GM12878 (cell line): ENCODE results near the gene DNAI7. TPM values are rescaled to one million over a fixed set of nuclear protein-coding genes. Genes with fewer than 3 reads are reported as not detected.

ENCODE experiments used
- ATAC-seq: fragments of 200-7000 bp; cut with Tn5 transposase; 3 replicates; pipeline ENCODE4 v1.9.1; 2020; ENCODE audit warnings: mild to moderate bottlenecking, moderate library complexity
- BruUV-seq: library from RNA; stranded (reverse); fragments of 400-500 nt; replicated peaks from 2 replicates; lab custom pipeline; 2021; lab: Mats Ljungman, UMichigan
- CTCF ChIA-PET: fragments of 300-600 bp; sonication (Branson Sonifier 250); formaldehyde crosslinking; extraction: SDS; loops from one replicate; lab custom pipeline; 2021; ENCODE audit warnings: inconsistent platforms; lab: Yijun Ruan, JAX
- POLR2A ChIA-PET: fragments of 350-600 bp; formaldehyde crosslinking; extraction: SDS; loops from one replicate; lab custom pipeline; 2021; ENCODE audit warnings: inconsistent platforms; lab: Charles Lee
- RAD21 ChIA-PET: fragments of 300-600 bp; sonication (Branson Sonifier 250); formaldehyde crosslinking; loops from one replicate; lab custom pipeline; 2023; ENCODE audit warnings: antibody characterized with exemption; ENCODE audit not compliant: unreplicated experiment; lab: Charles Lee
- SMC1A ChIA-PET: fragments of 300-600 bp; sonication (Branson Sonifier 250); formaldehyde crosslinking; loops from one replicate; lab custom pipeline; 2023; ENCODE audit not compliant: unreplicated experiment, uncharacterized antibody; lab: Charles Lee
- DNase-seq: peaks from one replicate; pipeline ENCODE4 v3.0.0-alpha.2; 2011; ENCODE audit warnings: low read depth, low spot score
- FAIRE-seq: peaks from 3 replicates; lab custom pipeline; 2011; peaks lifted over from hg19 to GRCh38; lab: Jason Lieb, UNC
- H2AFZ ChIP-seq: 2 replicates; pipeline ENCODE4 v1.6.0; 2011; ENCODE audit warnings: low read depth, low read length, control low read depth; ENCODE audit not compliant: control insufficient read depth
- H3K27ac ChIP-seq: 2 replicates; pipeline ENCODE4 v1.5.1; 2011; ENCODE audit warnings: control low read depth; ENCODE audit not compliant: control insufficient read depth, insufficient read depth
- H3K27me3 ChIP-seq, 2 experiments: replicated peaks in 1 of 2; 2 replicates each; pipeline versions ENCODE4 v1.6.0 to v1.6.1; 2011; ENCODE audit warnings: low read length in 1 of 2; ENCODE audit not compliant: control insufficient read depth in 2 of 2, insufficient read depth in 2 of 2
- H3K36me3 ChIP-seq, 2 experiments: 2 replicates each; pipeline ENCODE4 v1.5.1; 2011; ENCODE audit warnings: low read length in 1 of 2; ENCODE audit not compliant: control insufficient read depth in 2 of 2, insufficient read depth in 2 of 2
- H3K4me1 ChIP-seq: 2 replicates; pipeline ENCODE4 v1.6.1; 2011; ENCODE audit warnings: mild to moderate bottlenecking, low read length, moderate library complexity, mixed read lengths; ENCODE audit not compliant: control insufficient read depth, insufficient read depth
- H3K4me2 ChIP-seq: 2 replicates; pipeline ENCODE4 v1.6.0; 2011; ENCODE audit warnings: control low read depth; ENCODE audit not compliant: control insufficient read depth, insufficient read depth
- H3K4me3 ChIP-seq: fragments of 200-600 bp; sonication (generic); 2 replicates; pipeline ENCODE4 v1.5.1; 2016
- H3K79me2 ChIP-seq: 2 replicates; pipeline ENCODE4 v1.6.0; 2011; ENCODE audit warnings: low read length; ENCODE audit not compliant: control insufficient read depth, insufficient read depth
- H3K9ac ChIP-seq: 2 replicates; pipeline ENCODE4 v1.8.0; 2011; ENCODE audit warnings: low read length, control low read depth, mixed read lengths; ENCODE audit not compliant: control insufficient read depth, insufficient read depth
- H3K9me3 ChIP-seq: replicated peaks from 3 replicates; pipeline ENCODE4 v1.5.1; 2011; ENCODE audit warnings: mild to moderate bottlenecking, low read length; ENCODE audit not compliant: control insufficient read depth, insufficient read depth
- H4K20me1 ChIP-seq: 2 replicates; pipeline ENCODE4 v1.6.0; 2011; ENCODE audit not compliant: control insufficient read depth, insufficient read depth
- ATF7 ChIP-seq: fragments of 450-650 bp; IDR thresholded peaks from 2 replicates; pipeline ENCODE4 v1.6.1; 2016; ENCODE audit warnings: low read depth, mild to moderate bottlenecking
- CBX5 ChIP-seq: sonication (generic); IDR thresholded peaks from 2 replicates; pipeline ENCODE4 v1.6.1; 2016; ENCODE audit warnings: low read depth, moderate library complexity, mild to moderate bottlenecking, inconsistent platforms
- JUNB ChIP-seq: IDR thresholded peaks from 2 replicates; pipeline ENCODE4 v1.6.1; 2016; ENCODE audit warnings: antibody characterized with exemption, mild to moderate bottlenecking
- JUND ChIP-seq: IDR thresholded peaks from 2 replicates; pipeline ENCODE4 v1.6.1; 2012; ENCODE audit warnings: low read depth, mild to moderate bottlenecking, low read length, improper control_type of control experiment, moderate library complexity
- WGBS: methylation state at CpG from one replicate; pipeline ENCODE4 v1.1.6; 2016; ENCODE audit warnings: low lambda C conversion rate; ENCODE audit not compliant: insufficient replicate concordance, insufficient coverage; ENCODE audit errors: missing lambda C conversion rate; 5-methylcytosine and 5-hydroxymethylcytosine counted together
- in situ Hi-C: fragments of 300-500 bp; cut with MboI; formaldehyde crosslinking; loops from 9 replicates; pipeline ENCODE4 v1.14.3; 2018; ENCODE audit warnings: mixed read lengths
- intact Hi-C: fragments of 100-400 bp; cut with micrococcal nuclease; formaldehyde crosslinking; loops from one replicate; pipeline ENCODE4 v1.14.2; 2022; ENCODE audit not compliant: unreplicated experiment
- polyA plus RNA-seq, 11 experiments: library from polyadenylated mRNA; depleted of rRNA in 4 of 11; unstranded in 6 of 11; stranded (reverse) in 5 of 11; fragments of >200 nt; fragmentation: Nextera tagmentation in 4 of 11; fragmentation: Illumina TruSeq in 1 of 11; extraction: Ambion mirVana in 4 of 11; extraction: Trizol in 1 of 11; gene quantifications; 1 replicate in 1 of 11; 2 replicates in 10 of 11; pipeline versions ENCODE4 v1.2.1 to v1.2.3, GENCODE V29; 2011 to 2016; ENCODE audit warnings: inconsistent platforms in 2 of 11, missing spikeins in 2 of 11, low read depth in 1 of 11
- total RNA-seq, 4 experiments: library from RNA; depleted of rRNA in 3 of 4; stranded (reverse); fragments of >200 nt in 3 of 4; fragmentation: Illumina TruSeq in 1 of 4; extraction: Trizol in 1 of 4; gene quantifications; 2 replicates each; pipeline versions ENCODE4 v1.2.1 to v1.2.3, GENCODE V29; 2013 to 2021

The DNAI7 gene
- total and polyA plus RNA-seq, 10 of the 15 experiments (the other 5 are each of a cell fraction or from before 2014, with no cell fraction given) = 0.05 to 0.48 (median 0.13) TPM; not detected in 4

DNA sequence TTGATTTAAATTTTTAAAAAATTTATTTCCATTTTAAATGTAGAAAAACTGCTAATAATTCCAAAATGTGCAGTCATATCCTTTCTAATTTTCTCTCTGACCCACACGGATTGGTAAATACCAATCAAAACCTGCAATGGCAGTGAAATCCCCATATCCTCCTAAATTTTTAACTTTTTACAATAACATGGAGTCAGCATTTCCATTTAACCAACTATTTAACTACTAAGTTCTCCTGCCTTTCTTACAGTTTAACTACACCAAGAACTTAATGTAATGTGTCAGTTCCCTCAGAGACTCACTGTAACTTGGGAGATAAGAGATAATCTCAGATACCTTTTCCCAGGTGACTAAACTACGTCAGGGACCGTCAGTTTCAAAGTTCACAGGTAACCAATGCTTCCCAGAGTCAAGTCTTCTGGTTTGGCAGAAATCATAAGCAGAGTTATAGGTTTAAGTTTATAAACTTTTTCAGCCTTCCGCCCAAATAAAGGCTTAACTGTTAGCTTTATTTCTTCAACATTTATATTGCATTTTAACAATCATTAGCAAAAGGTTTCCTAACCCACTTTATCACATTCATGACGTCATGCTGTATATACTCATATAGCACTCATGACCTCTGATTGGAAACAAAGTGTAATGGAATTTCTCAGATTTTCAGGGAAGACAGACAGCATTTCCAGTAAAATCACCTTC, 48.2 kb upstream of the DNAI7 start:
- no peak overlapping the region for H3K4me2 ChIP-seq
- no peak overlapping the region for H3K9ac ChIP-seq
- FAIRE-seq (no peak), ATAC-seq (no peak), DNase-seq (no peak)
- in situ Hi-C loops = no loop called here
- H3K4me3 ChIP-seq = no peak overlapping the region
- WGBS = 77% methylated on average over 5 of the region's 5 CpGs
- RAD21 ChIA-PET = interaction anchor here (0.7 kb wide), 1 partner anchor 122 kb away, joined by 5 read pairs; no protein-coding TSS in a partner anchor
- no peaks in the 10 kb centered on the region; a peak in 2 of 4 replicates for H3K36me3 ChIP-seq
- H3K9me3 ChIP-seq = no peaks in the 10 kb centered on the region; the same call in 1 of the 3 replicates
- H3K27me3 ChIP-seq = no peaks in the 10 kb centered on the region
- peaks cover 14% of the 10 kb centered on the region for H3K79me2 ChIP-seq
- TF ChIP-seq CBX5 (no peak), JUNB (no peak), JUND (no peak), ATF7 (peak; percentile 89)
- SMC1A ChIA-PET = interaction anchor here (0.6 to 3.4 kb wide), 6 partner anchors 45 to 122 kb away, joined by 3 to 16 read pairs (median 5); no protein-coding TSS in a partner anchor
- H2AFZ ChIP-seq = no peak overlapping the region
- H3K4me1 ChIP-seq = no peaks in the 10 kb centered on the region
- intact Hi-C loops = no loop called here
- no TSS peak for BruUV-seq
- no peak overlapping the region for H3K27ac ChIP-seq
- POLR2A ChIA-PET = interaction anchor here (1.1 kb wide), 1 partner anchor 8 kb away, joined by 4 read pairs; the partner anchor contains the start of gene KRAS
- no peaks in the 10 kb centered on the region for H4K20me1 ChIP-seq
- CTCF ChIA-PET = interaction anchor here (1.2 to 2.7 kb wide), 2 partner anchors 86 to 133 kb away, joined by 3 to 16 read pairs; no protein-coding TSS in a partner anchor
